Measurements from ENCODE around the gene FHL3. TPM values are rescaled to one million over a fixed set of nuclear protein-coding genes. Genes with fewer than 3 reads are reported as not detected.

Gene FHL3
- total RNA-seq, 2 donors from 2014 or later, result 7.3 to 7.8 TPM

DNA sequence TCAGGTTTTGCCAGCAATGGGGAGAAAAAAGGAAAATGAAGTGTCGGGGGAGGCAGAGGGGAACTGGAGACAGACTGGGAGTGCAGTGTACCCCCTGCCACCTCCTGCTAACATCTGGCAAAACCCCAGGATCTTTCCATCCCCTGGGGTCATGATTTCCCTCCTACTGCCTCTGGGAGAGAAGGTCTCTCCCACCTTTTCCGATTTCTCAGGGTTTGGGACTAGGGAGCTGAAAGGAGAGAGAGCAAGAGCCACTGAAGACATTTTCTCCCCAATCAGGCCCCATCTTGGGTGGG lies 5.1 kb downstream of the FHL3 start:
- WGBS, 2 donors, result 70 to 77% methylated on average over 2 of the region's 2 CpGs
- TF ChIP-seq, protein P1, sequence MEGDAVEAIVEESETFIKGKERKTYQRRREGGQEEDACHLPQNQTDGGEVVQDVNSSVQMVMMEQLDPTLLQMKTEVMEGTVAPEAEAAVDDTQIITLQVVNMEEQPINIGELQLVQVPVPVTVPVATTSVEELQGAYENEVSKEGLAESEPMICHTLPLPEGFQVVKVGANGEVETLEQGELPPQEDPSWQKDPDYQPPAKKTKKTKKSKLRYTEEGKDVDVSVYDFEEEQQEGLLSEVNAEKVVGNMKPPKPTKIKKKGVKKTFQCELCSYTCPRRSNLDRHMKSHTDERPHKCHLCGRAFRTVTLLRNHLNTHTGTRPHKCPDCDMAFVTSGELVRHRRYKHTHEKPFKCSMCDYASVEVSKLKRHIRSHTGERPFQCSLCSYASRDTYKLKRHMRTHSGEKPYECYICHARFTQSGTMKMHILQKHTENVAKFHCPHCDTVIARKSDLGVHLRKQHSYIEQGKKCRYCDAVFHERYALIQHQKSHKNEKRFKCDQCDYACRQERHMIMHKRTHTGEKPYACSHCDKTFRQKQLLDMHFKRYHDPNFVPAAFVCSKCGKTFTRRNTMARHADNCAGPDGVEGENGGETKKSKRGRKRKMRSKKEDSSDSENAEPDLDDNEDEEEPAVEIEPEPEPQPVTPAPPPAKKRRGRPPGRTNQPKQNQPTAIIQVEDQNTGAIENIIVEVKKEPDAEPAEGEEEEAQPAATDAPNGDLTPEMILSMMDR (IDR thresholded peaks at IDR 0.05), result no peak
- TF ChIP-seq POLR2A (IDR thresholded peaks at IDR 0.05), result no peak
- DNase-seq, result no peak
- no peaks in the 10 kb centered on the region for H3K9me3 ChIP-seq
- H3K27me3 ChIP-seq, result no peaks in the 10 kb centered on the region
- intact Hi-C loops (cut with DNase I), result no loop called here
- no peak for ATAC-seq
- peak overlapping the region; percentile 41 to 73 (median 64) for H3K27ac ChIP-seq
- no peaks in the 10 kb centered on the region for H3K36me3 ChIP-seq (replicated peaks in 1 of 2; ENCODE audit: insufficient read depth in 1 of 2, low read depth in 2 of 2)
- no peak overlapping the region for H3K4me3 ChIP-seq
- H3K4me1 ChIP-seq, result peaks cover 40% of the 10 kb centered on the region

DNA sequence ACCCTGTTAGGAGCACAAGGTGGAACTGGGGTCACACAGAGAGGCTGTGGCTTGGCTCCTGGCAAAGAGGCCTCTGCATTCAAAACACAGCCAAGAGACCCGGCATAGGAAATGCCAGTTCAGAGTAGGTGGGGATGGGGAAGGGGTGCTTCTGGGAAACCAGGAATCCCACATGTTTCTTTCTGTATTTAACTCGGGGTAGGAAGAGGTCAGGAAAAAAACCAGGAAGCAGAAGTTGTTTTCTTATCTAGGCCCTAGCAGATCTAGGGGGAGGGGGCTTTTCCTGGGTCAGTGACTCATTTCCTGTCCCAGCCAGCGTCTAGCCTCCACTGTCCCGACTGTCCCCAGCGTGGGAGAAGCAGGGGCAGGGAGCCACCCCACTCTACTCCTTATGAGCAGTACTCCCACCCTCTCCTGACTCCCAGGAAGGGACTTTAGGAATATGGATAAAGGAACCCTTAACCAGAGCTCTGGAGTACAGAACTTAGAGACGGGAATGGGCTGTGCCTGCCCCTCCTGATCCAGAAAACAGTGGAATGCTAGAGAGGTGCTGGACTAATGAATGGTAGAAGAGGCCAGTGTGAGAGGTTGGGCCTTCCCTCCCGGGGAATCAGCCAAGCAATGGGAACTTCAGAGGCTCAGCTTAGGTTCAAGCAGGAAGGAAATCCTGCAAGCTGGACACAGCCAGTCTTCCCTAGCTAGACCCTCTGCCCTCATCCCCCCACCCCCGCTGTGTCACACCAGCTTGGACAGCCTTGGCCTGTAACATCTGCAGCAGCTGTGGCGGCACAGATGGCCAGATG lies 5.7 kb downstream of the FHL3 start:
- Histone ChIP-seq H3K27ac (peak overlapping the region; percentile 41 to 73 (median 64)), H3K36me3 (replicated peaks in 1 of 2; ENCODE audit: insufficient read depth in 1 of 2, low read depth in 2 of 2) (no peaks in the 10 kb centered on the region), H3K4me3 (no peak overlapping the region), H3K4me1 (peaks cover 42% of the 10 kb centered on the region), H3K27me3 (no peaks in the 10 kb centered on the region), H3K9me3 (no peaks in the 10 kb centered on the region)
- intact Hi-C loops (cut with DNase I), result no loop called here
- TF ChIP-seq, protein P1 (IDR thresholded peaks at IDR 0.05), result no peak
- no peak for TF ChIP-seq POLR2A (IDR thresholded peaks at IDR 0.05)
- 36 to 40% methylated on average over 9 of the region's 9 CpGs for WGBS, 2 donors
- ATAC-seq (peak; percentile 25), DNase-seq (peak in 2 of 4 donors; percentile 63 to 72)

DNA sequence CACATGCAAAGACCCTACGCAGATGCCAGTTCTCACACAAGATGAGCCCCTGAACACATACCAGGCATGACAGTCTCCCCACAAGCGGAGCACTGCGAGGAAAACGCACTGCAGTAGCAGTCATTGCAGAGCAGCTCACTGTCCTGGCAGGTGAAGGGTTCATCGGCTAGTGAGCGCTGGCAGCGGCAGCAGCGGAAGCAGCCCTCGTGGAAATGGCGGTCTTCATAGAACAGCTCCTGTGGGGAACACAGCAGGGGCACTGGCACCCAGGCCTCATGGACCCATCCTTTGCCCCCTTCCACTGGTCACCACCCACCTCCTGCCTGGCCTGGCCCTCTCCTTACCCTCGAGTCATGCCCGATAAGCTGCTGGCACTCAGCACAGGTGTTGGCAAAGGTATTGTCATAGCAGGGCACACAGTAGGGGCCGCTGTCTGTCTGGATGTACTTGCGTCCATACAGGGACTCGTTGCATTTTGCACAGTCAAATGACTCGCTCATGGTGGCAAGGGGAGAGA lies 6.3 kb downstream of the FHL3 start:
- intact Hi-C loops (cut with DNase I), result no loop called here
- Histone ChIP-seq H3K27me3 (no peaks in the 10 kb centered on the region), H3K27ac (peak overlapping the region; percentile 41 to 73 (median 64)), H3K9me3 (no peaks in the 10 kb centered on the region), H3K4me3 (no peak overlapping the region), H3K4me1 (peaks cover 35% of the 10 kb centered on the region), H3K36me3 (replicated peaks in 1 of 2; ENCODE audit: insufficient read depth in 1 of 2, low read depth in 2 of 2) (no peaks in the 10 kb centered on the region)
- DNase-seq (peak in 1 of 4 donors; percentile 20), ATAC-seq (no peak)
- no peak for TF ChIP-seq POLR2A (IDR thresholded peaks at IDR 0.05)
- TF ChIP-seq, protein P1 (IDR thresholded peaks at IDR 0.05), result no peak
- 80 to 85% methylated on average over 13 to 16 of the region's 16 CpGs for WGBS, 2 donors

DNA sequence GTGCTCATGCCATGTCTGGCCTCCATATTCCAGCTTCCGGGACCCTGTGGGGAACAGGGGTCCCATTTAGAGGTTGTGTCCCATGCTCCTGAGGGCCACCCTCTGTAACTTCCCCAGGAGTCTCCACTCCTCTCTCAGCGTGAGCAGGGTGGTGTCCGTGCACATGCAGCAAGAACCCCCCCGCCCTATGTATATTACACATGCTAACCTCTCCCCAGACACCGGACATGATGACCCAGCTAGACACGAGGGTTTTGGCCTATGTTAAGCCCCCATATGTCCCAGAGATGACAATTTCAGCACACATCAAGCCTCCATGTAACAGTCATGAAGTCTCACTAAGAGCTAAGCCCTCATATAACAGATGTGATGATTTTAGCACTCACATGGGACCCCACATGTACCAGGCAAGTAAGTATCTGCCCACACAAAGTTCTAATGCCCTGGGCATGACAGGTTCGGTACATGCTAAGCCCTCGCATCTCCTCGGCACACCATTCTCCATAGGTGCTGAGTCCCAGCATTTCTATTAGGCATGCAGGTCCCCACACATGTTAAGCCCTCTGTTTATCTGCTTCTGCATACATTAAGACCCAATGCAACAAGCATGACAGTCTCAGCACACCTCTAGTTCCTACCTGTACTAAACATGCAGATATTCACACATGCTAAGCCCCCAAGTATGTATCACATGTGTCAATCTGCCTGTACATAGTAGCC lies 7.1 kb downstream of the FHL3 start:
- Histone ChIP-seq H3K36me3 (replicated peaks in 1 of 2; ENCODE audit: insufficient read depth in 1 of 2, low read depth in 2 of 2) (no peaks in the 10 kb centered on the region), H3K9me3 (no peaks in the 10 kb centered on the region), H3K27me3 (no peaks in the 10 kb centered on the region), H3K4me1 (peaks cover 33% of the 10 kb centered on the region), H3K27ac (peak overlapping the region in 1 of 4 donors; percentile 73), H3K4me3 (no peak overlapping the region)
- TF ChIP-seq POLR2A (IDR thresholded peaks at IDR 0.05), result no peak
- TF ChIP-seq, protein P1 (IDR thresholded peaks at IDR 0.05), result no peak
- intact Hi-C loops (cut with DNase I), result no loop called here
- 77 to 93% methylated on average over 3 to 8 of the region's 9 CpGs for WGBS, 2 donors
- DNase-seq (no peak), ATAC-seq (no peak)

Measured in body of pancreas (tissue), 4 donors.